SK-N-SH (cell line): ENCODE measurements around the gene FOXD4L3. TPM values are rescaled to one million over a fixed set of nuclear protein-coding genes. Genes with fewer than 3 reads are reported as not detected.
"Not testable (repeated sequence)": the region's sequence is repeated elsewhere in the genome, so short reads cannot be mapped to it uniquely, and the experiment has no call there.

ENCODE experiments used
- CTCF ChIA-PET: fragments of 300-600, 350-600 bp; formaldehyde crosslinking; extraction: SDS; loops from one replicate; lab custom pipeline; 2021; lab: Yijun Ruan, JAX
- POLR2A ChIA-PET: fragments of 350-600 bp; sonication (Branson Sonifier 250); formaldehyde crosslinking; extraction: SDS; loops from one replicate; lab custom pipeline; 2020; ENCODE audit warnings: antibody characterized with exemption, inconsistent platforms; lab: Yijun Ruan, JAX
- DNase-seq: peaks from one replicate; pipeline ENCODE4 v3.0.0; 2012
- H2AFZ ChIP-seq: fragments of 200-600 bp; sonication (generic); 2 replicates; pipeline ENCODE4 v1.8.1; 2016; ENCODE audit warnings: antibody characterized with exemption, mild to moderate bottlenecking, low read depth
- H3F3A ChIP-seq: fragments of 200-600 bp; sonication (generic); replicated peaks from 2 replicates; pipeline ENCODE3; 2016; ENCODE audit warnings: antibody characterized with exemption, mild to moderate bottlenecking; ENCODE audit not compliant: insufficient read depth
- H3K27ac ChIP-seq, 2 experiments: fragments of 200-500 bp in 1 of 2; fragments of 200-600 bp in 1 of 2; sonication (Bioruptor generic) in 1 of 2; sonication (generic), shearing (Covaris generic) in 1 of 2; 2 replicates each; pipeline versions ENCODE4 v1.5.1 to v1.6.1; 2014 to 2016; ENCODE audit warnings: low read depth in 2 of 2, inconsistent platforms in 1 of 2, low read length in 1 of 2, mild to moderate bottlenecking in 1 of 2, mixed read lengths in 1 of 2
- H3K27me3 ChIP-seq: fragments of 200-600 bp; sonication (generic), shearing (Covaris generic); 2 replicates; pipeline ENCODE4 v1.6.1; 2016; ENCODE audit warnings: mixed run types; ENCODE audit not compliant: insufficient read depth
- H3K36me3 ChIP-seq, 2 experiments: fragments of 200-500 bp in 1 of 2; fragments of 200-600 bp in 1 of 2; sonication (Bioruptor generic) in 1 of 2; sonication (generic) in 1 of 2; replicated peaks in 1 of 2; 2 replicates each; pipeline versions ENCODE3 to v1.5.1; 2014 to 2016; ENCODE audit warnings: low read length in 1 of 2, mild to moderate bottlenecking in 1 of 2; ENCODE audit not compliant: insufficient read depth in 2 of 2, control insufficient read depth in 1 of 2
- H3K4me1 ChIP-seq, 2 experiments: fragments of 200-500 bp in 1 of 2; fragments of 200-600 bp in 1 of 2; sonication (Bioruptor generic) in 1 of 2; sonication (generic), shearing (Covaris generic) in 1 of 2; 2 replicates each; pipeline versions ENCODE4 v1.5.1 to v1.6.1; 2014 to 2016; ENCODE audit warnings: low read depth in 1 of 2, low read length in 1 of 2, mixed run types in 1 of 2; ENCODE audit not compliant: insufficient read depth in 2 of 2, control insufficient read depth in 1 of 2
- H3K4me2 ChIP-seq: fragments of 200-600 bp; sonication (generic), shearing (Covaris generic); 2 replicates; pipeline ENCODE4 v1.6.1; 2017; ENCODE audit warnings: mixed run types
- H3K4me3 ChIP-seq, 2 experiments: fragments of 200-500 bp in 1 of 2; fragments of 200-600 bp in 1 of 2; sonication (Bioruptor generic) in 1 of 2; sonication (generic), shearing (Covaris generic) in 1 of 2; 2 replicates each; pipeline versions ENCODE4 v1.5.1 to v1.8.1; 2014 to 2016; ENCODE audit warnings: low read depth in 2 of 2, inconsistent platforms in 1 of 2, low read length in 1 of 2, mild to moderate bottlenecking in 1 of 2, mixed read lengths in 1 of 2, moderate library complexity in 1 of 2
- H3K79me2 ChIP-seq: fragments of 200-600 bp; sonication (generic); 2 replicates; pipeline ENCODE4 v1.8.1; 2017; ENCODE audit warnings: mild to moderate bottlenecking; ENCODE audit not compliant: insufficient read depth
- H3K9ac ChIP-seq: fragments of 200-600 bp; sonication (generic); 2 replicates; pipeline ENCODE4 v1.6.1; 2017; ENCODE audit warnings: mixed run types
- H3K9me2 ChIP-seq: fragments of 200-600 bp; sonication (generic); 2 replicates; pipeline ENCODE4 v1.6.1; 2017; ENCODE audit warnings: mixed run types
- H3K9me3 ChIP-seq: fragments of 200-600 bp; sonication (generic); 2 replicates; pipeline ENCODE4 v1.6.1; 2017; ENCODE audit warnings: mixed run types, mild to moderate bottlenecking, moderate library complexity
- H4K20me1 ChIP-seq: fragments of 200-600 bp; sonication (generic); 2 replicates; pipeline ENCODE4 v1.6.1; 2017; ENCODE audit warnings: mild to moderate bottlenecking, mixed run types; ENCODE audit not compliant: insufficient read depth
- CTCF ChIP-seq: fragments of 200-600 bp; sonication (generic); IDR thresholded peaks from 2 replicates; pipeline ENCODE4 v1.6.1; 2017; ENCODE audit warnings: antibody characterized with exemption, mild to moderate bottlenecking, moderate library complexity
- WGBS: methylation state at CpG from one replicate; pipeline ENCODE4 v1.1.6; 2017; ENCODE audit warnings: low lambda C conversion rate; 5-methylcytosine and 5-hydroxymethylcytosine counted together
- polyA plus RNA-seq, 3 experiments: library from polyadenylated mRNA; depleted of rRNA; stranded (reverse); fragments of >200 nt; gene quantifications; 2 replicates each; pipeline ENCODE4 v1.2.3, GENCODE V29; 2012

The FOXD4L3 gene
- polyA plus RNA-seq, 1 of the 3 experiments (the other 2 are of a cell fraction) = 0.10 TPM

GRCh38 chr9:68342265-68343025 lies 39.8 kb downstream of the FOXD4L3 start:
- H3K27me3 ChIP-seq, H3K9me2 ChIP-seq, H3K9me3 ChIP-seq, H3K4me3 ChIP-seq, H3K27ac ChIP-seq, H3K4me2 ChIP-seq, DNase-seq, H3K79me2 ChIP-seq, CTCF ChIA-PET, H4K20me1 ChIP-seq, POLR2A ChIA-PET: not testable (repeated sequence)
- WGBS = 8% methylated on average over 5 of the region's 10 CpGs
- TF ChIP-seq CTCF = 0 out of 2 replicates have a peak, but pooled peaks have one; percentile 30
- TF ChIP-seq, all 33 proteins: peak for 1; not testable (repeated sequence) for 32
- not testable (repeated sequence) for H3K36me3 ChIP-seq, H2AFZ ChIP-seq, H3F3A ChIP-seq, H3K4me1 ChIP-seq, H3K9ac ChIP-seq

GRCh38 chr9:68343242-68343641 lies 40.6 kb downstream of the FOXD4L3 start:
- H3K9ac ChIP-seq, H3K4me3 ChIP-seq, H2AFZ ChIP-seq, H3K27me3 ChIP-seq, H3K27ac ChIP-seq, H3K36me3 ChIP-seq, H3K79me2 ChIP-seq, H3K9me3 ChIP-seq, CTCF ChIA-PET, POLR2A ChIA-PET, DNase-seq, H3F3A ChIP-seq, H4K20me1 ChIP-seq, H3K4me2 ChIP-seq, H3K4me1 ChIP-seq, H3K9me2 ChIP-seq: not testable (repeated sequence)
- 28% methylated on average over 4 of the region's 4 CpGs for WGBS

- H3K9me3 ChIP-seq, CTCF ChIA-PET, H3K27ac ChIP-seq, H3F3A ChIP-seq, H3K4me2 ChIP-seq, H3K4me1 ChIP-seq, H3K79me2 ChIP-seq, H2AFZ ChIP-seq, H3K4me3 ChIP-seq, H3K9ac ChIP-seq, POLR2A ChIA-PET, H3K27me3 ChIP-seq, DNase-seq, H3K36me3 ChIP-seq, H3K9me2 ChIP-seq, H4K20me1 ChIP-seq: not testable (repeated sequence)
- WGBS = 6% methylated on average over 3 of the region's 4 CpGs
Measured at GRCh38 chr9:68343992-68344391, 41.3 kb downstream of the FOXD4L3 start.

GRCh38 chr9:68351689-68352088 lies 49.0 kb downstream of the FOXD4L3 start:
- H2AFZ ChIP-seq, H3K4me2 ChIP-seq, H4K20me1 ChIP-seq, H3K9me3 ChIP-seq, H3K79me2 ChIP-seq, H3K9me2 ChIP-seq, CTCF ChIA-PET, H3K27me3 ChIP-seq, POLR2A ChIA-PET, H3K4me3 ChIP-seq, DNase-seq, H3F3A ChIP-seq, H3K4me1 ChIP-seq, H3K27ac ChIP-seq, H3K9ac ChIP-seq, H3K36me3 ChIP-seq: not testable (repeated sequence)
- WGBS = 7% methylated on average over 4 of the region's 4 CpGs

Other genes with a start within 250 kb of the FOXD4L3 start
- 25.1 and 29.4 TPM in 2 replicates for gene ZNG1C, start 60.9 kb upstream of the FOXD4L3 start, polyA plus RNA-seq (2012; rRNA removed)
- 0.10 TPM in 1 of 2 replicates, not detected in the other for gene PGM5, start 53.7 kb downstream of the FOXD4L3 start, polyA plus RNA-seq (2012; rRNA removed)
- gene TMEM252, start 238.0 kb downstream of the FOXD4L3 start, polyA plus RNA-seq (2012; rRNA removed) = not detected in 2 replicates